ENCODE results near the gene KIF23.

The KIF23 gene

DNA sequence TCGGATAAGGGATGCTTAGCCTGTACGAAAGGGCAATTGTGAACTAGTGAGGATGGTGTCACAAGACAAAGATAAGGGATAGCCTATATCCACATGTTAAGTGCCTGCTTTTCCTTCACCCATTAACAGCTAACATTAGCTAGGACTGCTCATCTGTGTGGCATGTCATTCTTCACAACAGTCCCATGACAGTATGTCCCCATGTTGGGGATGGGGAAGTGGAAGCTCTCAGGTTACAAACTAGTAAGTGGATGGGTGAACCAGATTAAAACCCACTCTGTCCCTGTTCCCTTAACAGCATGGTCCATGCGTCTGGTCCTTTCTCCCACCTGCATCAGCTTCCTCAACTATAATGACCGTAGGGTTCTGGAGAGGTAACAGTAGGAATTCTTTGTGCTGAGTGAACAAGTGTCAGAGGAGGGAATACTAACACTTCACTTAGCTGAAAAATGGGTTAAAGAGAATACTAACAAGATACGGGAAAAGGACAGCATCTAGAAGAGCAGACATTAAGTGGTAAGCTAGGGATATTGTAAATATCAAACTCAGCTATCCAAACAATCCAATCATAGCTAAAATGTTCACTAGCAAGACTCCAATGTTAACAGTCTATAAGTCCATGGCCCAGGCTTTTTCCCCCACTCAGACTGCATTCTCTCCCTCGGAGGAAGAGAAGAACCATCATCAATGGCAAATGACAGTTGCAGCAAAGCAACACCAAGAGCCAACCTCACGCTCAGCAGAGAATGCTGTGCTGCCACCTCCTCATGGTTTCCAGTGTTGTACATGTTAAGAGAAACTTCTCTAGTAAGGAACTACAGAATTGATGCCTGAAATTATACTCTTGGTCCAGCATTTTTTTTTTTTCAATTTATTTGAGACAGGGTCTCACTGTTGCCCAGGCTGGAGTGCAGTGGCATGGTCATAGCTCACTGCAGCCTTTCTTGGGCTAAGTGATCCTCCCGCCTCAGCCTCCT lies 43.4 kb downstream of the KIF23 start:
- no peak overlapping the region for H3K4me3 ChIP-seq (ENCODE audit: low read length)
- no peak for DNase-seq (ENCODE audit: low read depth, low spot score)

DNA sequence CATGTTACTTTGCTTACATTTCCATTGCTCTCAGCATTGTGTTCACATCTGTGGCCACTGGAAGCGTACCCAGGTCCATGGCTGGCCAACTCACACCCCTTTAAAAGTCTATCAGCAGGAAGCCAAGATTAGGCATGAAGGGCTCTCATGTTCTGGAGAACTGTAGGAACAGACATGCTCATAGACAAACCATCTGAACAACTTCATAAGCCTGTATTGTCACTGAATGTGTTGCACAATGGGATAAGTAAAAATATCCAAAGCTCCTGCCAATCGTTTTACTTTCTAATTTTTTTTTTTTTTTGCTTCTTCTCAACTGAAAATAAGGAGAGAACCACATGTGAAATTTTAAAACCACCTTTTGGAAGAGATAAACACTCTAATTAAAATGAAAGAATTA lies 44.9 kb downstream of the KIF23 start:
- no peak for DNase-seq (ENCODE audit: low read depth, low spot score)

DNA sequence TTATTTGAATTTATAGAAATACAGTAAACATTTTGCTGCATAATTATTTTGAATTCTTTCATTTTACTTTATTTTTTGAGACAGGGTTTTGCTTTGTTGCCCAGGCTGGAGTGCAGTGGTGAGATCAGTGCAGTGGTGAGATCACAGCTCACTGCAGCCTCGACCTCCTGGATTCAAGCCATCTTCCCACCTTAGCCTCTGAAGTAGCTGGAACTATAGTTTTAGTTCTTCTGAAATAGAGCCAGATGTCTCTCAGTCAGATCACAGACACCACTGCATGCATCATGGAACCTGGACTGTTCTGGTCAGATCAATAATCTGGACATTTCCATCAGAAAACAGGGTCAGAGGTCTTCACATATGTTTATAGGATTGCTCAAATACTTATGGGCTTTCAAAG lies 46.3 kb downstream of the KIF23 start:
- H3K4me3 ChIP-seq (ENCODE audit: low read length) = no peak overlapping the region
- DNase-seq (ENCODE audit: low read depth, low spot score) = no peak

More for the DNA sequence above, 44.9 kb downstream of the KIF23 start:
- H3K4me3 ChIP-seq (ENCODE audit: low read length) = no peak overlapping the region

- H3K4me3 ChIP-seq (ENCODE audit: low read length) = peak overlapping the region; percentile 60
- DNase-seq (ENCODE audit: low read depth, low spot score) = no peak
Measured at GRCh38 chr15:69462030-69462492, 47.9 kb downstream of the KIF23 start.

DNA sequence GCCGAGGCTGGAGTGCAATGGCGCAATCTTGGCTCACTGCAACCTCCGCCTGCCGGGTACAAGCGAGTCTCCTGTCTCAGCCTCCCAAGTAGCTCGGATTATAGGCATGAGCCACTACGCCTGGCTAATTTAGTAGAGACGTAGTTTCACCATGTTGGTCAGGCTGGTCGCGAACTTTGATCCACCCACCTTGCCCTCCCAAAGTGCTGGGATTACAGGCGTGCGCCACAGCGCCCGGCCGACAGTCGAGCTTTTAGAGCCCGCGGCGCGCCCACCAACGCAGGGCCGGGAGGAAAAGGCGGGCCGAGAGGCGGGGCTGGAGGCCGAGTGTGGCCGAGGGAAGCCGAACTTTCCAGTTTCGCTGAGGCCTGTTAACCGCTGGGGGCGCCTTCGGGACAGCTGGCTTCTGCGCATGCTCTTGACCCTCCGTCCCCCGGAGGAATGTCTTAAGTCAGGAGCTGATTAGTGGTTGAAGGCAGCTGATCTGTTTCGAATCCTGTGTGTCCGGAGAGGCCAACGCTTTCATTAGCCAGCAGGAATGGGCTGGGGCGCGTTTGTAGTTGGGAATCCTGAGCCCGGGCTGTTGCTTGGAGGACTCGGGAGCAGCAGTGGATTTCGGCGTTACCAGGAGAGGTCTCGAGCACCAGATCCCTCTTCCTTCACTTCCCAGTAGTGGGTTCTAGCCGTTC lies 48.5 kb downstream of the KIF23 start:
- peak overlapping the region; percentile 60 for H3K4me3 ChIP-seq (ENCODE audit: low read length)
- peak; percentile 93 for DNase-seq (ENCODE audit: low read depth, low spot score)

- peak overlapping the region; percentile 60 for H3K4me3 ChIP-seq (ENCODE audit: low read length)
Measured at GRCh38 chr15:69463182-69463756, 49.1 kb downstream of the KIF23 start.

GRCh38 chr15:69465253-69465652 lies 51.1 kb downstream of the KIF23 start:
- no peak for DNase-seq (ENCODE audit: low read depth, low spot score)
- no peak overlapping the region for H3K4me3 ChIP-seq (ENCODE audit: low read length)

More at GRCh38 chr15:69463182-69463756, 49.1 kb downstream of the KIF23 start:
- no peak for DNase-seq (ENCODE audit: low read depth, low spot score)

GRCh38 chr15:69466733-69467132 lies 52.6 kb downstream of the KIF23 start:
- H3K4me3 ChIP-seq (ENCODE audit: low read length) = no peak overlapping the region
- DNase-seq (ENCODE audit: low read depth, low spot score) = no peak

- H3K4me3 ChIP-seq (ENCODE audit: low read length) = no peak overlapping the region
- no peak for DNase-seq (ENCODE audit: low read depth, low spot score)
Measured at GRCh38 chr15:69467636-69468035, 53.5 kb downstream of the KIF23 start.

GRCh38 chr15:69468241-69469121 lies 54.3 kb downstream of the KIF23 start:
- no peak overlapping the region; the same call in 1 of the 2 replicates for H3K4me3 ChIP-seq (ENCODE audit: low read length)
- peak; percentile 80 for DNase-seq (ENCODE audit: low read depth, low spot score)

DNA sequence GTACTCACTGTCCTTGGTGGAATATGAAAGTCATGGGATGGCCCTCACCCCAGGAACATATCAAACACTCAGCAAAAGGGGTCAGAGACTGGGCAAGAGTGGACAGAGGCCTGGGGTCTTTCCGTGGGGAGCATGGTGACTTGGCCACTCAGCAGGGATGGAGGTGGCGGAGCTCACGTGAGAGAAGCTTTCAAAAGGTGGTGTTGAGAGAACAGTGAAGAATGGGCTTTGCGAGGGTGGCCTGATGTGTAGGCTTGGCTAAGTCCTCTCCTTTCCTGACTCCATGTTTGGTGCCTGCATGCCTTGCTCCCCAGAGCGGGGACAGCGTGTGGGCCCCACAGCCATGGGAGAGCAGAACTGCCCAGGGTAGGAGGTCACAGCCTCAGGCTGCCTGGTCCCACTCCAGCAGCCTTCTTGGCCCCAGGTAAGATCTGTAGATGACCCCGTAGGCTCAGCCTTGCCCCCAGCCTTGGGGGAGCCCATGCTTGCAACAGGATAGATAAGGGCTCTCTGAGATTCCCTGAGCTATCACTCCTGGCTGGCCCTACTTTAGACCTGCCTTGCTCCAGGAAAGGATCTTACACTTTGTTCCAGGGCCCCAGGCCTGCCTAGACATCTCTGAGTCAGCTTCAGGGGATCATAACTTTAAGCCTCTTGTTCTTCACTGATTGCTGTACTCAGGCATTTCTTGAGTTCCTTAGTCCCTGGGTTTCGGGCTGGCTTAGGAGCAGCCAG lies 55.5 kb downstream of the KIF23 start:
- no peak overlapping the region for H3K4me3 ChIP-seq (ENCODE audit: low read length)
- no peak for DNase-seq (ENCODE audit: low read depth, low spot score)

DNA sequence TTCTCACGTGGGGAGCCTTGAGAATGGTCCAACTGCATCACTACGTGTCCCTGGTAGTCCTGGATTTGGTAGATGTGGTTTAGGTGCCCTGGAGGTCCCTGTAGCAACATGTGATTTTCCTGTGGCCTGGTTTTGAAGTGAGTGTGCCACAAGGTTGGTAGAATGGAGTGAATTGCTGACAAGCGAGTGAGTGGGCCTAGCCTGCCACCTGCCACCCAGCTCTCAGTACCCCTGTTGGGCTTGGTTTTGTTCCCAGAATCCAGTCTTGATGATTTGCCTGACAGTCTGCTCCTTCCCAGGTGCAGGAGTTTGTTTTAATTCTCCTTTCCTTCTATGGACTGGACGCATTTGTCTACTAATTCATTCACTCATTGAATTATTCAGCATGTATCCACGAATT lies 57.9 kb downstream of the KIF23 start:
- DNase-seq (ENCODE audit: low read depth, low spot score) = no peak
- no peak overlapping the region for H3K4me3 ChIP-seq (ENCODE audit: low read length)

DNA sequence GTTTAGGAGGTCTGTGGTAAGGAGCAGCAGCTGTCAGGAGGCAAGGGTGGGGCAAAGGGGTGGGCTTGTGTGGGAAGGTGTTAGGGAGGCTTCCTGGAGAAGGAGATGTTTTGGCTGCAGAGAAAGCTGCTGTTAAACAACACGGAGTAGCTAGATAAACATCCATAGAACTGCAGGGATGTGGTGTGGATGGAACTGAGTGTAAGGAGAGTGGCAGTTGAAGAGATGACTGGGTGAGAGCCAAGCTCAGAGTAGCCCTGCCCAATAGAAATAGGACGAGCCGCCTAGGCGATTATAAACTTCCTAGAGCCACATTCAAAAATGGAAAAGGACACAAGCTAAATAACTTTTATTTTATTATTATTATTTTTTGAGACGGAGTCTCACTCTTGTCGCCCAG lies 58.4 kb downstream of the KIF23 start:
- no peak overlapping the region for H3K4me3 ChIP-seq (ENCODE audit: low read length)
- DNase-seq (ENCODE audit: low read depth, low spot score) = no peak

DNA sequence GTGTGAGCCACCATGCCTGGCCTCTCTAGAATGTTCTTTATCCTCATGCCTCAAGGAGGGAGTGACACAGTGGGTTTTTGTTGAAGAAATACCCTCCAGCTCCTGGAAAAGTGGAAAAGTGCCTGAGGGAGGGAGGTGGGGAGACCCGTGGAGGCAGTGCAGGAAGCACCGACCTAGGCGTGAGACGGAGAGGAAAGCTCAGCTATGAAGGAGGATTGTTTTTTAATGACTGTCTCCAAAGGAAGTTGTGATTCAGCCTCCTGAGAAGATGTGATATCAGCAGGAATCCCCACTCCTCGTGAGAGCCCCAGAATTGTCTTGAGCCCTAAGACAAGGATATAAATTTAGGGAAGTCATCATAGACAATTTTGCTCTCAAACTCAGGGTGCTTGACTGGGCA lies 60.1 kb downstream of the KIF23 start:
- H3K4me3 ChIP-seq (ENCODE audit: low read length) = no peak overlapping the region
- DNase-seq (ENCODE audit: low read depth, low spot score) = no peak

DNA sequence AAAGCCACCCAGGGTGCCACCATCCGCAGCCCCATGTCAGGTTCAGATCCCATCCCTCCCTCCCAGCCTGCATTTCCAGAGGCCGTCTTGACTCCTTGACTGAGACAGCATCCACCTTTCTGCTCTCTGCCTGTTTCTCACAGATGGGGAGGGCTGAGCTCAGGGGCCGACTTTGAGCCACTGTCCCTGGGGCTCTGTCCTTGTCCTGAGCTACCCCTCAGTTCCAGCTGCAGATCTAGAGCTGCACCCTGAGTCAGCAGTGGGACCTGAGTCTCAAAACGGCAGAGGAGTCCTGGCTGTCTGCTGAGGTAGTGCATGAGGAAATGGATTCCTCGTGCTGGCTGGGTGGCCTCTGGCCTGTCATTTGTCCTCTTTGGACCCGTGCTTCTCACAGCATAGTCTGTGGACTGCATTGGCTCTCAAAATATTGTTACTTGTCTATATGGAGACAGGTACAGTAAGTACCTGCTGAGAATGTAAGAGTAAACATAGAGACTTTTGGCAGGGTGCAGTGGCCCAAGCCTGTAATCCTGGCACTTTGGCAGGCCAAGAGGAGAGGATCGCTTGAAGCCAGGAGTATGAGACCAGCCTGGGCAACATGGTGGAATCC lies 60.8 kb downstream of the KIF23 start:
- DNase-seq (ENCODE audit: low read depth, low spot score) = no peak

GRCh38 chr15:69475769-69476358 lies 61.7 kb downstream of the KIF23 start:
- no peak for DNase-seq (ENCODE audit: low read depth, low spot score)
- no peak overlapping the region for H3K4me3 ChIP-seq (ENCODE audit: low read length)

More for the DNA sequence above, 60.8 kb downstream of the KIF23 start:
- no peak overlapping the region for H3K4me3 ChIP-seq (ENCODE audit: low read length)

- DNase-seq (ENCODE audit: low read depth, low spot score) = no peak
Measured at GRCh38 chr15:69476704-69477473, 62.7 kb downstream of the KIF23 start.

More at GRCh38 chr15:69476704-69477473, 62.7 kb downstream of the KIF23 start:
- no peak overlapping the region for H3K4me3 ChIP-seq (ENCODE audit: low read length)

Measured in Jurkat, Clone E6-1 (cell line).